A673 (cell line): ENCODE measurements around the gene LCN15. TPM values are rescaled to one million over a fixed set of nuclear protein-coding genes. Genes with fewer than 3 reads are reported as not detected.
"Not testable (repeated sequence)": the region's sequence is repeated elsewhere in the genome, so short reads cannot be mapped to it uniquely, and the experiment has no call there.

Experiments used
- BruUV-seq: library from RNA; stranded (reverse); fragments of 400-500 nt; replicated peaks from 2 replicates; lab custom pipeline; 2021; lab: Mats Ljungman, UMichigan
- CTCF ChIA-PET: fragments of 300-600 bp; sonication (Branson Sonifier 250); formaldehyde crosslinking; loops from one replicate; lab custom pipeline; 2022; ENCODE audit warnings: antibody characterized with exemption; lab: Charles Lee
- POLR2A ChIA-PET: fragments of 300-600 bp; sonication (Branson Sonifier 250); formaldehyde crosslinking; loops from one replicate; lab custom pipeline; 2022; ENCODE audit warnings: antibody characterized with exemption; ENCODE audit not compliant: low non-redundant PET; lab: Charles Lee
- DNase-seq: peaks from one replicate; pipeline ENCODE4 v3.0.0-alpha.2; 2015; ENCODE audit warnings: low spot score
- H3K27ac ChIP-seq: fragments of 200-600 bp; sonication (generic); 2 replicates; pipeline ENCODE4 v1.5.1; 2016; ENCODE audit warnings: mixed run types, low read depth, mild to moderate bottlenecking, mixed read lengths, antibody characterized with exemption, low read length; ENCODE audit not compliant: poor library complexity, severe bottlenecking
- H3K27me3 ChIP-seq: fragments of 200-600 bp; sonication (generic); replicated peaks from 2 replicates; pipeline ENCODE4 v1.6.1; 2017; ENCODE audit warnings: mixed run types, low read depth, mild to moderate bottlenecking, mixed read lengths, antibody characterized with exemption, low read length; ENCODE audit not compliant: insufficient read depth, poor library complexity
- H3K36me3 ChIP-seq: fragments of 200-600 bp; sonication (generic); 2 replicates; pipeline ENCODE4 v1.6.1; 2016; ENCODE audit warnings: mixed run types, mild to moderate bottlenecking, mixed read lengths, antibody characterized with exemption, low read length; ENCODE audit not compliant: insufficient read depth, poor library complexity, severe bottlenecking
- H3K4me1 ChIP-seq: fragments of 200-600 bp; sonication (generic); 2 replicates; pipeline ENCODE4 v1.6.1; 2017; ENCODE audit warnings: mixed run types, mild to moderate bottlenecking, mixed read lengths, antibody characterized with exemption, low read length; ENCODE audit not compliant: insufficient read depth, poor library complexity, severe bottlenecking
- H3K4me3 ChIP-seq: fragments of 200-600 bp; sonication (generic); 2 replicates; pipeline ENCODE4 v1.5.1; 2016; ENCODE audit warnings: low read depth, mixed run types, mild to moderate bottlenecking, mixed read lengths, low read length; ENCODE audit not compliant: poor library complexity, severe bottlenecking
- H3K9me3 ChIP-seq: fragments of 200-600 bp; sonication (generic); 2 replicates; pipeline ENCODE4 v1.6.1; 2016; ENCODE audit warnings: mixed run types, low read depth, mild to moderate bottlenecking, mixed read lengths, antibody characterized with exemption, low read length; ENCODE audit not compliant: poor library complexity, severe bottlenecking
- EZH2 ChIP-seq: fragments of 200-600 bp; sonication (generic); IDR thresholded peaks from 2 replicates; pipeline ENCODE4 v1.6.1; 2017; ENCODE audit warnings: borderline replicate concordance, low read depth, mild to moderate bottlenecking, mixed read lengths, antibody characterized with exemption, low read length; ENCODE audit not compliant: poor library complexity, severe bottlenecking
- intact Hi-C: fragments of 100-400 bp; cut with micrococcal nuclease; formaldehyde crosslinking; loops from one replicate; pipeline ENCODE4 v1.10.0; 2022; ENCODE audit not compliant: unreplicated experiment
- total RNA-seq: library from RNA; stranded (reverse); gene quantifications from 2 replicates; pipeline ENCODE4 v1.2.3, GENCODE V29; 2021
- TF ChIP-seq, protein P1 (sequence below): fragments of 300-800, 200-600 bp; sonication (generic); conservative IDR thresholded peaks from 2 replicates; pipeline ENCODE4 v1.5.1; 2017; ENCODE audit warnings: low read depth, mild to moderate bottlenecking, antibody characterized with exemption, low read length, moderate library complexity, mixed read lengths

The LCN15 gene
- total RNA-seq, 1 experiment from 2014 or later, result not detected

DNA sequence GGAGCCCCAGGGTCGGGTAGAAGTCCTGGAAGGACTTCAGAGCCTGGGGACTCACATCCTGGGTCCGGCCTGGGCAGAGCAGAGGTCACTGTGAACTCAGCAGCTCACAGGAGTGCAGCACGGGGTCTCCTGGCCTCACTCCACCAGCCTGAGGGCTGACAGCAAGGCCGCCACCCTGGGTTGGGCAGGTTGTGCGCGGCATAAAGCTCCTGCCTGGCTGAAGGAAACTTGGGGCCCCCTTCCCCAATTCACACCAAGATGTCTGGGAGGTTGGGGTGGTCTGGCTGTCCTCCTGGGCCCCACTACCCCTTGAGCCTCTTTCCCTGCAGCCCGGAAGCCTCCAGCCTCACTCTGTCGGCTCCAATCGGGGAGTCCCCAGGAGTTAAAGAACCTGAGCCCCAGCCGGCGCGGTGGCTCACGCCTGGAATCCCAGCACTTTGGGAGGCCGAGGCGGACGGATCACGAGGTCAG is 2.1 kb downstream of the LCN15 start:
- no peak overlapping the region for H3K4me3 ChIP-seq
- H3K27me3 ChIP-seq, result no peaks in the 10 kb centered on the region
- BruUV-seq, result no TSS peak
- POLR2A ChIA-PET, result no interaction called here
- CTCF ChIA-PET, result no interaction called here
- H3K36me3 ChIP-seq, result no peaks in the 10 kb centered on the region
- peaks cover 5% of the 10 kb centered on the region for H3K4me1 ChIP-seq
- intact Hi-C loops, result no loop called here
- no peaks in the 10 kb centered on the region for H3K9me3 ChIP-seq
- TF ChIP-seq, protein P1, sequence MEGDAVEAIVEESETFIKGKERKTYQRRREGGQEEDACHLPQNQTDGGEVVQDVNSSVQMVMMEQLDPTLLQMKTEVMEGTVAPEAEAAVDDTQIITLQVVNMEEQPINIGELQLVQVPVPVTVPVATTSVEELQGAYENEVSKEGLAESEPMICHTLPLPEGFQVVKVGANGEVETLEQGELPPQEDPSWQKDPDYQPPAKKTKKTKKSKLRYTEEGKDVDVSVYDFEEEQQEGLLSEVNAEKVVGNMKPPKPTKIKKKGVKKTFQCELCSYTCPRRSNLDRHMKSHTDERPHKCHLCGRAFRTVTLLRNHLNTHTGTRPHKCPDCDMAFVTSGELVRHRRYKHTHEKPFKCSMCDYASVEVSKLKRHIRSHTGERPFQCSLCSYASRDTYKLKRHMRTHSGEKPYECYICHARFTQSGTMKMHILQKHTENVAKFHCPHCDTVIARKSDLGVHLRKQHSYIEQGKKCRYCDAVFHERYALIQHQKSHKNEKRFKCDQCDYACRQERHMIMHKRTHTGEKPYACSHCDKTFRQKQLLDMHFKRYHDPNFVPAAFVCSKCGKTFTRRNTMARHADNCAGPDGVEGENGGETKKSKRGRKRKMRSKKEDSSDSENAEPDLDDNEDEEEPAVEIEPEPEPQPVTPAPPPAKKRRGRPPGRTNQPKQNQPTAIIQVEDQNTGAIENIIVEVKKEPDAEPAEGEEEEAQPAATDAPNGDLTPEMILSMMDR, result no peak
- no peak for TF ChIP-seq EZH2
- DNase-seq, result no peak
- no peak overlapping the region for H3K27ac ChIP-seq

DNA sequence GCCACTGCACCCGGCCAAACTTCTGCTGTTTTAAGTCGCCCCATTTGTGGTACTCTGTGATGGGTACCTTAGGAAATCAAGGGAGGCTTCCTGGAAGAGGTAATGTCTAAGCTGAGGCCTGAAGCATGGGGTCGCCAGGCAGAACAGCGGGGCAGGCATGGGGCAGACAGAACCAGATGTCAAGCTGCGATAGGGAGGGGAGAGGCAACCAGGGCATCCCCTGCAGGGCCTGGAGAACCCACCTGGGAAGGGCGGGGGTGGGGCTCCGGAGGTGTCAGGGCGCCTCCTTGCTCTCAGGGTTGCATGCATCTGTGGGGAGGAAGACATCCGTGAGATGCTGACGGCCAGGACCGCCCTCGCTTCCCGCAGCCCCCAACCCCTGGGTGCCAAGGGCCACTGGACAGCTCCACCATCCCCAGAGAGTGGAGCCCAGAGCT is 2.8 kb downstream of the LCN15 start:
- no peak overlapping the region for H3K4me3 ChIP-seq
- intact Hi-C loops, result no loop called here
- no peaks in the 10 kb centered on the region for H3K27me3 ChIP-seq
- TF ChIP-seq, protein P1, result no peak
- TF ChIP-seq EZH2, result no peak
- H3K4me1 ChIP-seq, result peaks cover 5% of the 10 kb centered on the region
- no peak for DNase-seq
- BruUV-seq, result no TSS peak
- ChIA-PET POLR2A (no interaction called here), CTCF (interaction anchor here (0.6 to 0.9 kb wide), 2 partner anchors 11 to 231 kb away, joined by 3 read pairs; no protein-coding TSS in a partner anchor)
- no peak overlapping the region for H3K27ac ChIP-seq
- H3K9me3 ChIP-seq, result no peaks in the 10 kb centered on the region
- no peaks in the 10 kb centered on the region for H3K36me3 ChIP-seq

DNA sequence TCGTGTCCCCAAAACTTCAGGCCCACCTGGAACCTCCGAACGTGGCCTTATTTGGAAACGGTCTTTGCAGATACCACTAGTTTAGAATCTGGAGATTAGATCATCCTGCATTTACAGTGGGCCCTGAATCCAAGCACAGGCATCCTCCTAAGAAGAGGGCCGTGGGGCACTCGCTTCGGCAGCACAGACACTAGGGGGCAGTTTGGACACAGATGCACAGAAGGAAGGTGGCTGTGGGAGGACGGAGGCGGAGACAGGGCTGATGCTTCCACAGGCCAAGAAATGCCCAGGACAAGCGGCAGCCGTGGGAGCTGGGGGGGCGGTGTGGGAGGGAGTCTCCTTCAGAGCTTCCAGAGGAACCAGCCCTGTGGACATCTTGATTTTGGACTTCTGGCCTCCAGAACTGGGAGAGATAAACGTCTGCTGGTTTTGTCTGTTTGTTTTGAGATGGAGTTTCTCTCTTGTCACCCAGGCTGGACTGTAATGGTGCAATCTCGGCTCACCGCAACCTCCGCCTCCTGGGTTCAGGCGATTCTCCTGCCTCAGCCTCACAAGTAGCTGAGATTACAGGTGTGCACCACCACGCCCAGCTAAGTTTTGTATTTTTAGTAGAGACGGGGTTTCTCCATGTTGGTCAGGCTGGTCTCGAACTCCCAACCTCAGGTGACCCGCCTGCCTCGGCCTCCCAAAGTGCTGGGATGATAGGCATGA is 3.3 kb downstream of the LCN15 start:
- CTCF ChIA-PET, result interaction anchor here (0.6 to 0.9 kb wide), 2 partner anchors 11 to 232 kb away, joined by 3 read pairs; no protein-coding TSS in a partner anchor

More for the DNA sequence above, 3.3 kb downstream of the LCN15 start:
- H3K27me3 ChIP-seq, H3K36me3 ChIP-seq, intact Hi-C loops, BruUV-seq, H3K4me3 ChIP-seq, POLR2A ChIA-PET, H3K27ac ChIP-seq, H3K9me3 ChIP-seq, H3K4me1 ChIP-seq: not testable (repeated sequence)
- peak; percentile 81 for DNase-seq
- TF ChIP-seq, protein P1, result peak; percentile 81
